Renal cortical epithelial cell (primary cell): Measurements from ENCODE around the gene FGD3. TPM values are rescaled to one million over a fixed set of nuclear protein-coding genes. Genes with fewer than 3 reads are reported as not detected.
"Not testable (repeated sequence)": the region's sequence is repeated elsewhere in the genome, so short reads cannot be mapped to it uniquely, and the experiment has no call there.

Source experiments
- DNase-seq: peaks from one replicate; pipeline ENCODE4 v3.0.0-alpha.2; 2011; ENCODE audit warnings: low read depth
- total RNA-seq: library from RNA; depleted of rRNA; stranded (reverse); fragments of >200 nt; gene quantifications from 2 replicates; pipeline ENCODE4 v1.2.3, GENCODE V29; 2014

The FGD3 gene
- total RNA-seq, 1 donor from 2014 or later = 0.35 TPM

DNA sequence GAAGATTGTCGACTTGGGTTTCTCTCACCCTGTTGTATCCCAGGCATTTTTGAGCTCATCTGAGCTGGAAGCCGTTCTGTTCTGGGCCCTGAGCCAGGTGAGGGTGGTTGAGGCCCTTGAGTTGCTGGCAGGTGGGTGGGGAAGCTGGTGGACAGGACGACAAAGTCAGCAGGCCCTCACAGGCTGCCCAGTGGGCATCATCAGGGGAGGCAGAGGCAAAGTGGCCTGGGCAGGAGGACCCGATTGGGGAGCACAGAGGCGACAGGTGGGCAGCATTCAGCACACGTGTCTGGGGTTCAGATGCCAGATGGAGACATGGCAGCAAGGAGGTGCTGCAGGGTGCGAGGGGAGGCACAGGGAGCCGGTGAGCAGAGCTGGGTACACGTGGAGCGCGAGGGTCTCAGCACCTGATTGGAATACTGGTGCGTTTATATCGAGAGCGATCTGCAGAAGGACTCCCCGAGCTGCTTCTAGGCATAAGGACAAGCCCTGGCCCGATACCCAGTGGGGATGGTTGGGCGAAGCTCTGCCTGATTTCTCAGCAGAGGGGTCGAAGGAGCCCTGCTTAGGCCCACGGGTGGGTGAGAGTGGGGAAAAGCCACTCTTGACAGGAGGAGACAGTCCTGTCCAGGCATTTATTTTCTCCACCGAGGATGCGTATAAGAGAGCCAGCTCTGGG lies 62.2 kb downstream of the FGD3 start:
- DNase-seq = no peak

DNA sequence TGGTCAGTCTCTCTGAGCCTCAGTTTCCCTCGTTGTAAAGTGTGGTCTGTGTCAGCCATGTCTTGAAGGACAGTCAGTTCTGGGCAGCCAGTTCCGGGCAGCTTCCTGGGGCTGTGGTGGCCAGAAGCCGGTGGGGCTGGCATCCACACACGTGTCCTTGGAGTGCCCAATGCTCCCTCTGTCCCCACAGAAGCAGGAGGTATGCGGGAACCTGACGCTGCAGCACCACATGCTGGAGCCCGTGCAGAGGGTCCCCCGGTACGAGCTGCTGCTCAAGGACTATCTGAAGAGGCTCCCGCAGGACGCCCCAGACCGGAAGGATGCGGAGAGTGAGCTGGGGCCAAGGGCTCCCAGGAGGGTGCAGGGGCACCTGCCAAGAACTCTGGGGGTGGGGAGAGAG lies 62.7 kb downstream of the FGD3 start:
- no peak for DNase-seq

GRCh38 chr9:93010704-93011103 lies 63.4 kb downstream of the FGD3 start:
- no peak for DNase-seq

GRCh38 chr9:93011114-93011513 lies 63.8 kb downstream of the FGD3 start:
- no peak for DNase-seq

DNA sequence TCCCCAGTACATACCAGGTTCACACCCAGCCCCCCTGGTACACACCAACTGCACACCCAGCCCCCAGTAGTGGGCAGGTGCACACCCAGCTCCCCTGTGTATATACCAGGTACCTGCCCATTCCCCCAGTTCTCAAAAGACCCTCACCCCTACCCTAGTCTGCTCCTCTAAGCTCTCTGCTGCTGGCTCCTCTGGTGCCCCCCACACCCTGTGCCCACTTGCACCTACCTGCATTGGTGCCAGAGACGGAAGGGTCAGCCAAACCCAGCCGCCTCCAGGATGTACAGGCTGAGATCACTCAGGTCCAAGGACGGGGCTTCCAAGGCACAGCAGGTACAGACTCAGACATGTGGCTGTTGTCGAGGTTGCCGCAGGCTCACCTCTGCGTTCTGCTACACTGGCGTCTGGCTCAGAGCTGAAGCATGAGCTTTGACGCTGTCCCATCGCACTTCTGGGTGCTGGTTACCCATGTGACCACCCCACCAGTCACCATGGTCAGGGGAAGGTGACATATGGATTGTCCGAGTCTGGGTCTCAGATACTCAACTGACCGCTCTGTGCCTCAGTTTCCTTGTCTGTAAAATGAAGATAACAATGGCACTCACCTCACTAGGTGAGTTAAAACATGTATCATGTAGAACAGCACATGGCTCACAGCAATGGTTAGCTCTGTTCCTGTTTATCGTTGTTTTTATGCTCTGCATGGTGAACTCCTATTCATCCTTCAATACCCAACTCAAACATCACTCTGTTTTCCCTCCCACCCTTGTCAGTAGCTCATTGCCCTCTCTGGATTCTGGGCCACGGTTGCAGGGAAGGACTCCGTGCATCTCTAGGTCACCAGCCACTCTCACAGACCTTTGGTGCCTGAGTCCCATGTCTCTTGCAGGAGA lies 65.9 kb downstream of the FGD3 start:
- DNase-seq = no peak

GRCh38 chr9:93013856-93014582 lies 66.7 kb downstream of the FGD3 start:
- no peak for DNase-seq

DNA sequence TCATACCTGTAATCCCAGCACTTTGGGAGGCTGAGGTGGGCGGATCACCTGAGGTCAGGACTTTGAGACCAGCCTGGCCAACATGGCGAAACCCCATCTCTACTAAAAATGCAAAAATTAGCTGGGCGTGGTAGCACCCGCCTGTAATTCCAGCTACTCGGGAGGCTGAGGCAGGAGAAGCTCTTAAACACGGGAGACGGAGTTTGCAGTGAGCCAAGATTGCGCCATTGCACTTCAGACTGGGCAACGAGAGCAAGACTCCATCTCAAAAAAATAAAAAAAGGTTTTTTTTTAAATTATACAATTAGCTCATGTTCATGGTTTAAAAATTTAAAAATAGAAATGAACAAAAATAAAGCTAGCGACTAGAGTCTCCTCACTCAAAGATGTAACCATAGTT lies 67.9 kb downstream of the FGD3 start:
- not testable (repeated sequence) for DNase-seq

GRCh38 chr9:93017621-93018020 lies 70.3 kb downstream of the FGD3 start:
- DNase-seq = no peak

DNA sequence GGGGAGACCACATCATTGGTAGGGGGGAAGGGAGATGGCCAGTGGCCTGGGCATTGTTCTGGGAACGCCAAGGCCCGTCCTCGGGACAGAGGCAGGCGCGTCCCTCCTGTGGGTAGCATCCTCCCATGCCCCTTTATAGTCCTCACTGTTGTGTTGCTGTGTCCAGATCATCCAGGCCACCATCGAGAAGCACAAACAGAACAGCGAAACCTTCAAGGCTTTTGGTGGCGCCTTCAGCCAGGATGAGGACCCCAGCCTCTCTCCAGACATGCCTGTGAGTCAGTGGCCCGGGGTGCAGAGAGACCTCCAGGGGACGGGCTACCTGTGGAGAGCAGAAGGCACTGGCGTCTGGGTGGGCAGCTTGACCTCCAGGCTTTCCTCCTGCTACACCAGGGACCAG lies 72.8 kb downstream of the FGD3 start:
- no peak for DNase-seq

GRCh38 chr9:93020771-93021670 lies 73.7 kb downstream of the FGD3 start:
- DNase-seq = no peak

- no peak for DNase-seq
Observed at GRCh38 chr9:93022066-93022465, 74.7 kb downstream of the FGD3 start.

GRCh38 chr9:93022721-93023520 lies 75.6 kb downstream of the FGD3 start:
- no peak for DNase-seq

GRCh38 chr9:93023521-93023815 lies 76.1 kb downstream of the FGD3 start:
- DNase-seq = no peak

GRCh38 chr9:93024646-93024910 lies 77.3 kb downstream of the FGD3 start:
- no peak for DNase-seq

DNA sequence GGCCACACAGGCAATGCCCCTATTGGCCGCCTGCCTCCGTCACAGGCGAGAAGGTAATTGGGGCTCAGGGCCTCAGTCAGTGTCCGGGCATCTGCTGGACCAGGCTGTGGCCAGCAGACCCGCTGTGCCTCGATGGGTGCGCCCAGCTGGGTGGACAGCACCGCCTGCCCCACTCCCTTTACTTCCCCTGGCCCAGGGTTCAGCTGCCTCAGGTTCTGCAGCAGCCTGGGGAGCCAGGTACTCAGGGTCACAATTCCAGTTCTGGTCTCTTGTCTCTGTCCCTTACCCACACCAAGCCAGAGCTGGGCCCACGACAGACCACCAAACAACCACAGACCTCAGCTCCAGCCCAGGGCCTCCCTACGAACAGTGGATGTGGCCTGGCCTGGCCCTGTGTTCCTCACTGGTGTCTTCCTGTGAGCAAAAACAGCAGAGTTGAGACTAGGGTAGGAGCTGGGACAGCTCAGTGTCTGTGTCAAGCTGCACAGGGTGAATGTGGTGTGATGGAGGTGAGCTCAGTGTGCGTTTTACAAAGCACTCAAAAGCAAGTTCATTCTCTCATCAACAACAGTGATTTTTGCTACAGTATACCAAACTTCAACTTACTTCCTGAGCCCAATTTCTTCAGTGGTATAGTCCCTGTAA lies 77.8 kb downstream of the FGD3 start:
- DNase-seq = no peak

GRCh38 chr9:93025736-93026135 lies 78.4 kb downstream of the FGD3 start:
- DNase-seq = no peak

GRCh38 chr9:93026640-93027039 lies 79.3 kb downstream of the FGD3 start:
- no peak for DNase-seq

DNA sequence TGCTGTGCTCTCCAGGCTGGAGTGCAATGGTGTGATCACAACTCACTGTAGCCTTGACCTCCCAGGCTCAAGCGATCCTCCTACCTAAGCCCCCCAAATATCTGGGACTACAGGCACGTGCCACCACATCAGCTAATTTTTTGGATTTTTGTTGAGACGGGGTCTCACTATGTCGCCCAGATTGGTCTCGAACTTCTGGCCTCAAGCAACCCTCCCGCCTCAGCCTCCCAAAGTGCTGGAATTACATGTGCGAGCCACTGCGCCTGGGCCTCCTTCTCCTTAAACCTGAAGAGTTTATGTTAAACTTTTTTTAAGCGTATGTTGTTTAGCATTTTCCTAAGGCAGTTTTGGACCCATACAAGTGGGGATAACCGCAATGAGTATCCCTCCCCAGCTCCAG lies 80.4 kb downstream of the FGD3 start:
- no peak for DNase-seq

DNA sequence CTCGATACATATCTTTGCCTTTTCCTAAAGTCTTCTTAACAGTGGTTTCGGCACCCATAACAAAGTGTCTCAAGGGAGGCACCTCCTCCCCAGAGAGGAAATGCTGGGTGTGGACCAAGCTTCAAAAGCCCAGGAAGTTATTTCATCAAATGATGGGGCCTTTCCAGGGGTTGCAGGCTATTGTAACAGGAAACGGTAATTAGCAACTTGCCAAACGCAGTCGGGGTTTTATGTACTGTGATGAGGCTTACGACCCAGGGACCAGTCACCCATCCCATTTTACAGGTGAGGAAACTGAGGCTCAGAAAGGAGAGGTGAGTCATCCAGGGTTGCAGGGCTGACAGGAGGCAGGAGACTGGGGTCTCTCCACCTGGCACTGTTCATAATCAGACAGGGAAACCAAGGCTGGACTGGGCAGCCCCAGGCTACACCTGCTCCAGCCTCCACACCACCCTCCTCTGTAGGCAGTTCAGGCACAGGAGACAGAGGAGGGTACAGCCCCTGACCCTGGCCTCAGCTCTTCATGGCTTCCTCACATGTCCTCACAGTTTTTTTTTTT lies 81.2 kb downstream of the FGD3 start:
- DNase-seq = no peak
